Smooth muscle cell (in vitro differentiated cells): ENCODE results near the gene GTF3C2. TPM values are rescaled to one million over a fixed set of nuclear protein-coding genes. Genes with fewer than 3 reads are reported as not detected.

Source experiments
- DNase-seq: peaks from one replicate; lab custom pipeline; 2025; ENCODE audit not compliant: unreplicated experiment; lab: John Stamatoyannopoulos, UW
- H2AFZ ChIP-seq: fragments of 200-600 bp; sonication (generic); 2 replicates; pipeline ENCODE4 v1.6.0; 2016; ENCODE audit warnings: antibody characterized with exemption, low read depth, mild to moderate bottlenecking
- H3F3A ChIP-seq: fragments of 200-600 bp; sonication (generic); 2 replicates; pipeline ENCODE4 v1.6.0; 2017; ENCODE audit warnings: antibody characterized with exemption, low read depth
- H3K27ac ChIP-seq: fragments of 200-600 bp; sonication (generic); 2 replicates; pipeline ENCODE4 v1.5.1; 2016; ENCODE audit warnings: low read depth, mild to moderate bottlenecking
- H3K27me3 ChIP-seq: fragments of 200-600 bp; sonication (generic); 2 replicates; pipeline ENCODE4 v1.6.1; 2016; ENCODE audit warnings: low read depth, mild to moderate bottlenecking
- H3K36me3 ChIP-seq: fragments of 200-600 bp; sonication (generic); 2 replicates; pipeline ENCODE4 v1.5.1; 2016; ENCODE audit warnings: low read depth
- H3K4me1 ChIP-seq: fragments of 200-600 bp; sonication (generic); 2 replicates; pipeline ENCODE4 v1.5.1; 2016; ENCODE audit warnings: low read depth
- H3K4me2 ChIP-seq: fragments of 200-600 bp; sonication (generic); 2 replicates; pipeline ENCODE4 v1.6.0; 2016; ENCODE audit warnings: mild to moderate bottlenecking
- H3K4me3 ChIP-seq: fragments of 200-600 bp; sonication (generic); 2 replicates; pipeline ENCODE4 v1.5.1; 2016; ENCODE audit warnings: mild to moderate bottlenecking
- H3K79me2 ChIP-seq: fragments of 200-600 bp; sonication (generic); 2 replicates; pipeline ENCODE4 v1.6.0; 2016; ENCODE audit warnings: low read depth, mild to moderate bottlenecking
- H3K9ac ChIP-seq: fragments of 200-600 bp; sonication (generic); 2 replicates; pipeline ENCODE4 v1.6.0; 2016; ENCODE audit warnings: low read depth
- H3K9me3 ChIP-seq: fragments of 200-600 bp; sonication (generic); replicated peaks from 2 replicates; pipeline ENCODE4 v1.5.1; 2016; ENCODE audit warnings: low read depth
- H4K20me1 ChIP-seq: fragments of 200-600 bp; sonication (generic); 2 replicates; pipeline ENCODE4 v1.6.0; 2016; ENCODE audit warnings: low read depth
- WGBS: methylation state at CpG from one replicate; pipeline ENCODE4 v1.1.7; 2016; ENCODE audit warnings: low lambda C conversion rate; 5-methylcytosine and 5-hydroxymethylcytosine counted together
- polyA plus RNA-seq: library from polyadenylated mRNA; unstranded; fragments of >200 nt; fragmentation: Nextera tagmentation; extraction: Ambion mirVana; gene quantifications from 2 replicates; pipeline ENCODE4 v1.2.1, GENCODE V29; 2016
- total RNA-seq: library from RNA; depleted of rRNA; stranded (reverse); fragments of >200 nt; gene quantifications from 2 replicates; pipeline ENCODE4 v1.2.3, GENCODE V29; 2014
- TF ChIP-seq, protein P1 (sequence below): fragments of 200-600 bp; sonication (generic); IDR thresholded peaks from 2 replicates; pipeline ENCODE4 v1.5.1; 2017; ENCODE audit warnings: borderline replicate concordance, mild to moderate bottlenecking, antibody characterized with exemption; ENCODE audit not compliant: insufficient read depth, poor library complexity, severe bottlenecking

Gene GTF3C2
- total and polyA plus RNA-seq, 2 experiments from 2014 or later = 40.3 to 42.3 TPM

- no peak overlapping the region for H3K9ac ChIP-seq
- no peak for DNase-seq
- no peak overlapping the region for H3K4me2 ChIP-seq
- H4K20me1 ChIP-seq = peaks cover 76% of the 10 kb centered on the region
- peaks cover 88% of the 10 kb centered on the region for H3K79me2 ChIP-seq
- H3F3A ChIP-seq = no peaks in the 10 kb centered on the region
- no peaks in the 10 kb centered on the region for H3K9me3 ChIP-seq
- no peaks in the 10 kb centered on the region for H3K27me3 ChIP-seq
- H3K4me1 ChIP-seq = no peaks in the 10 kb centered on the region
- WGBS = 98% methylated on average over 2 of the region's 2 CpGs
- TF ChIP-seq, protein P1, sequence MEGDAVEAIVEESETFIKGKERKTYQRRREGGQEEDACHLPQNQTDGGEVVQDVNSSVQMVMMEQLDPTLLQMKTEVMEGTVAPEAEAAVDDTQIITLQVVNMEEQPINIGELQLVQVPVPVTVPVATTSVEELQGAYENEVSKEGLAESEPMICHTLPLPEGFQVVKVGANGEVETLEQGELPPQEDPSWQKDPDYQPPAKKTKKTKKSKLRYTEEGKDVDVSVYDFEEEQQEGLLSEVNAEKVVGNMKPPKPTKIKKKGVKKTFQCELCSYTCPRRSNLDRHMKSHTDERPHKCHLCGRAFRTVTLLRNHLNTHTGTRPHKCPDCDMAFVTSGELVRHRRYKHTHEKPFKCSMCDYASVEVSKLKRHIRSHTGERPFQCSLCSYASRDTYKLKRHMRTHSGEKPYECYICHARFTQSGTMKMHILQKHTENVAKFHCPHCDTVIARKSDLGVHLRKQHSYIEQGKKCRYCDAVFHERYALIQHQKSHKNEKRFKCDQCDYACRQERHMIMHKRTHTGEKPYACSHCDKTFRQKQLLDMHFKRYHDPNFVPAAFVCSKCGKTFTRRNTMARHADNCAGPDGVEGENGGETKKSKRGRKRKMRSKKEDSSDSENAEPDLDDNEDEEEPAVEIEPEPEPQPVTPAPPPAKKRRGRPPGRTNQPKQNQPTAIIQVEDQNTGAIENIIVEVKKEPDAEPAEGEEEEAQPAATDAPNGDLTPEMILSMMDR = no peak
- H3K4me3 ChIP-seq = no peak overlapping the region
- no peak overlapping the region for H3K27ac ChIP-seq
- H2AFZ ChIP-seq = no peak overlapping the region
- no peaks in the 10 kb centered on the region for H3K36me3 ChIP-seq
These were observed 8.9 kb downstream of the GTF3C2 start for GRCh38 chr2:27347641-27348040.

DNA sequence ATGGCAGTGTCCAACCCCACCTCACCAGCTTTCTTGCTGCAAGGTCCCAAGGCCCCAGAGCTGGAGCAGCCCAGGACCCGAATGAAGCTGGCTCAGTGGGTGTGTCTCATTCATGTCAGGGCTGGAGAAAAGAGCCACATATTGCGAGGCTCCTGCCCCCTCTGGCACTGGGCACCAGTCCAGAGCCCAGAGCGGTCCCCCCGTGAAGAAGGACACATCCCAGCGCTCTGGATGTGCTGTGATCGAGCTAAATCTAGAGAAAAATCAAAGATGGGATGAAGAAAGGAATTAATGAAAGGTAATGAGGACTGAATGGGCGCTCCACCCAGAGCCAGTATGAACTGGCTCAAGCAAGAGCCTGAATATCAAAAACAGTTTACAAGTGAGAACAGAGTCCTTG is 20.4 kb downstream of the GTF3C2 start:
- H3K79me2 ChIP-seq = no peaks in the 10 kb centered on the region
- no peaks in the 10 kb centered on the region for H3F3A ChIP-seq
- H2AFZ ChIP-seq = no peak overlapping the region
- WGBS = 98% methylated on average over 7 of the region's 7 CpGs
- H3K4me2 ChIP-seq = no peak overlapping the region
- no peak for DNase-seq
- H3K27me3 ChIP-seq = no peaks in the 10 kb centered on the region
- H3K4me1 ChIP-seq = no peaks in the 10 kb centered on the region
- H3K9ac ChIP-seq = no peak overlapping the region
- TF ChIP-seq, protein P1 = no peak
- no peaks in the 10 kb centered on the region for H3K9me3 ChIP-seq
- H3K27ac ChIP-seq = no peak overlapping the region
- no peaks in the 10 kb centered on the region for H4K20me1 ChIP-seq
- H3K4me3 ChIP-seq = no peak overlapping the region
- peaks cover 15% of the 10 kb centered on the region for H3K36me3 ChIP-seq

- Histone ChIP-seq H3K9me3 (no peaks in the 10 kb centered on the region), H3K9ac (no peak overlapping the region), H3F3A (no peaks in the 10 kb centered on the region), H4K20me1 (no peaks in the 10 kb centered on the region), H3K79me2 (no peaks in the 10 kb centered on the region), H3K36me3 (peaks cover 8% of the 10 kb centered on the region), H3K4me2 (no peak overlapping the region), H3K27ac (no peak overlapping the region), H3K27me3 (no peaks in the 10 kb centered on the region), H2AFZ (no peak overlapping the region), H3K4me3 (no peak overlapping the region), H3K4me1 (no peaks in the 10 kb centered on the region)
- DNase-seq = no peak
- TF ChIP-seq, protein P1 = no peak
- 94% methylated on average over 3 of the region's 3 CpGs for WGBS
These were observed 21.3 kb downstream of the GTF3C2 start for GRCh38 chr2:27335311-27335710.

- 98% methylated on average over 5 of the region's 5 CpGs for WGBS
These were observed 31.8 kb downstream of the GTF3C2 start for GRCh38 chr2:27324720-27325119.

More at GRCh38 chr2:27324720-27325119, 31.8 kb downstream of the GTF3C2 start:
- Histone ChIP-seq H2AFZ (no peak overlapping the region), H3K9me3 (no peaks in the 10 kb centered on the region), H3K36me3 (no peaks in the 10 kb centered on the region), H4K20me1 (no peaks in the 10 kb centered on the region), H3K4me3 (no peak overlapping the region), H3K27me3 (no peaks in the 10 kb centered on the region), H3K9ac (no peak overlapping the region), H3K27ac (no peak overlapping the region), H3K4me2 (no peak overlapping the region), H3K4me1 (peaks cover 24% of the 10 kb centered on the region), H3F3A (peaks cover 12% of the 10 kb centered on the region), H3K79me2 (peaks cover 7% of the 10 kb centered on the region)
- no peak for DNase-seq
- TF ChIP-seq, protein P1 = no peak
